Activated naive CD4-positive, alpha-beta T cell treated with anti-CD3 and anti-CD28 coated beads, Interleukin-2, amount 50 U/mL, for 24 hours (primary cell): ENCODE measurements around the gene DENND2A.
"Not testable (repeated sequence)": the region's sequence is repeated elsewhere in the genome, so short reads cannot be mapped to it uniquely, and the experiment has no call there.

Experiments
- H3K27ac Mint-ChIP-seq: one replicate; pipeline ENCODE4 v1.8.0; 2021; ENCODE audit warnings: mild to moderate bottlenecking, mixed read lengths
- H3K27me3 Mint-ChIP-seq: one replicate; pipeline ENCODE4 v1.8.0; 2021; ENCODE audit warnings: mixed read lengths
- H3K36me3 Mint-ChIP-seq: one replicate; pipeline ENCODE4 v1.8.0; 2021; ENCODE audit warnings: mixed read lengths
- H3K4me1 Mint-ChIP-seq: one replicate; pipeline ENCODE4 v1.8.0; 2021; ENCODE audit warnings: mixed read lengths
- H3K4me3 Mint-ChIP-seq: one replicate; pipeline ENCODE4 v1.8.0; 2021; ENCODE audit warnings: mild to moderate bottlenecking, mixed read lengths
- H3K9me3 Mint-ChIP-seq: one replicate; pipeline ENCODE4 v1.8.0; 2021; ENCODE audit warnings: mixed read lengths

DENND2A gene

DNA sequence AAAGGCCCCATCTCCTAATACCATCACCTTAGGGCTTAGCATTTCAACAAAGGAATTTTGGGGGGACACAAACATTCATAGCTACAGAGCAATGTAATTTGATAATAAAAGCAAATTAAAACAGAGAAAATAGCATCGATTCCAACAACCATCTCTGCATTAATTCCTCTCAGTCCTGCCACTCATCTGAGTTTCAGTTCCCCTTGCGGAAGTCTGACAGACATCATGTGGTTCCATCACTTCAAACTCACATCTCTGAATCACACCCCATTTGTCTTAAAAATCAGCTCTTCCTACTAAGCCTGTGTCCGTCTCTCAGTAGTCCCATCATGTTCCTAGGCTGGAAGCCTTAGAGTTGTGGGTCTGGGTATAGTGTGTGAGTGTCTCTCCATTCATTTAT lies 35.7 kb upstream of the DENND2A start:
- H3K4me1 Mint-ChIP-seq: peaks cover 44% of the 10 kb centered on the region
- H3K9me3 Mint-ChIP-seq: no peaks in the 10 kb centered on the region
- H3K27me3 Mint-ChIP-seq: no peaks in the 10 kb centered on the region
- H3K36me3 Mint-ChIP-seq: peaks cover 20% of the 10 kb centered on the region
- no peak overlapping the region for H3K4me3 Mint-ChIP-seq
- H3K27ac Mint-ChIP-seq: no peak overlapping the region

DNA sequence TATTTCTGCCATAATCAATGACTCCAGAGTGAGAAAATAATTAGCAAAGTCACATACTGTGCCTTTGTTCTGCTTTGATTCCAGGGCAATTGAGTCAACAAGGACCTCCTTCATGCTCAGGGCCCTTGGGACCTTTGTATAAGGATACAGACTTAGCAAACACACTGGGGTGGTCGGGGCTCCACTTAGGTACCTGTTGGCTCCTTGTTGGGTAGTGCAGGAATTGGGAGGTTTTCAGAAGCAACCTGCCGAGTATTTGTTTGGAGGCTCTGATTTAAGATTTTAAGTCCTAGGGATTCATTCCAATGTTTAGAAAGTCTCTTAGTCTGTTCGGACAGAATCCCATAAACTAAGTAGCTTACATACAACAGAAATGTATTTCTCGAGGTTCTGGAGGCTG lies 35.1 kb upstream of the DENND2A start:
- Mint-ChIP-seq H3K27ac (no peak overlapping the region), H3K27me3 (no peaks in the 10 kb centered on the region), H3K36me3 (peaks cover 17% of the 10 kb centered on the region), H3K9me3 (no peaks in the 10 kb centered on the region), H3K4me3 (no peak overlapping the region), H3K4me1 (peaks cover 44% of the 10 kb centered on the region)

DNA sequence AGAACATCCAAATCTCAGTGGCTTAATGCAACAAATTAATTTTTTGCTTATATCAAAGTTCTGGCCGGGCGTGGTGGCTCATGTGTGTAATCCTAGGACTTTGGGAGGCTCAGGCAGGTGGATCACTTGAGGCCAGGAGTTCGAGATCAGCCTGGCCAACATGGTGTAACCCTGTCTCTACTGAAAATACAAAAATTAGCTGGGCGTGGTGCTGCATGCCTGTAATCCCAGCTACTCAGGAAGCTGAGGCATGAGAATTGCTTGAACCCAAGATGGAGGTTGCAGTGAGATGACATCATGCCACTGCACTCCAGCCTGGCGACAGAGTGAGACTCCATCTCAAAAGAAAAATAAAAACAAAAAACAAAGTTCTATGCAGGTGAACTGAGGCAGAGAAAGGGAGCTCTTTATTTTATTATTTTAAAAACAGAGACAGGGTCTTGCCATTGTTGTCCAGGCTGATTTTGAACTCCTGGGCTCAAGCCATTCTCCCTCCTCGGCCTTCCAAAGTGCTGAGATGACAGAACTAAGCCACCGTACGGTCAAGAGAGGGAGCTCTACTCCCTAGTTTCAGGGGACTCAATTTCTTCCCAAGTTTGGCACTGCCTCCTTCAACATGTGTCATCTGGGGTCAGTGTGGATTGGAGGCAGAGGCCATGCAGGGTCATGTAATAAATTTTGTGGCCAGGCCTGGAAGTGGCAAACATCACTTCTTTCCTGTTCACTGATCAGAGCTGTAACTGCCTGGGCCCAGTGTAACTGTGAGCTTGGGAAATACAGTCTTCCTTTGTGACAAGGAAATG lies 34.5 kb upstream of the DENND2A start:
- Mint-ChIP-seq H3K4me3 (peak overlapping the region; percentile 76), H3K27ac (no peak overlapping the region)

DNA sequence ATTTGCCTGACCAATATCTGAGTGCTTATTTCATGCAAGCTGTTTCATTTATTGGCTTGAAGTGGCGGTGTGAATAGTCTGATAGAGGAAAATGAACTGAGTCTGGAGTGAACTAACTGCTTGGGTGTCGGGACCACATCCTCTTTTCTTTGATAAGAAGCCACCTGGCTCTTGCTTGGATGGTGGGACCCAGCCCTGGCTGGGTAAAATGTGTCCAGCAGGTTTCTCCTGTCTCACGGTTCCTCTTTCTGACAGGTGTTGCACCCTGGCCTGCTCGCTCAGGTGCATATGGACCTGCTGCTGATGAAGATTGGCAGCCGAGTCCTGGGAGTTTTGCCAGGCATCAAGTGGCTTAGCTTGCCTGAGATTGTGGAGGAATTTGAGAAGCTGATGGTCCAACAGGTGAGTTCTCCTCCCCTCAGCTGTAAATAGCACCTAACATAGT lies 33.8 kb upstream of the DENND2A start:
- Mint-ChIP-seq H3K4me3 (peak overlapping the region; percentile 76), H3K9me3 (no peaks in the 10 kb centered on the region), H3K27ac (no peak overlapping the region), H3K27me3 (no peaks in the 10 kb centered on the region), H3K4me1 (peaks cover 44% of the 10 kb centered on the region), H3K36me3 (peaks cover 13% of the 10 kb centered on the region)

More for the DNA sequence above, 34.5 kb upstream of the DENND2A start:
- H3K9me3 Mint-ChIP-seq: no peaks in the 10 kb centered on the region
- no peaks in the 10 kb centered on the region for H3K27me3 Mint-ChIP-seq
- peaks cover 44% of the 10 kb centered on the region for H3K4me1 Mint-ChIP-seq
- H3K36me3 Mint-ChIP-seq: peaks cover 16% of the 10 kb centered on the region

GRCh38 chr7:140673774-140674155 lies 33.2 kb upstream of the DENND2A start:
- Mint-ChIP-seq H3K36me3 (peaks cover 11% of the 10 kb centered on the region), H3K4me3 (peak overlapping the region; percentile 86), H3K4me1 (peaks cover 44% of the 10 kb centered on the region), H3K27ac (peak overlapping the region; percentile 83), H3K27me3 (no peaks in the 10 kb centered on the region), H3K9me3 (no peaks in the 10 kb centered on the region)

DNA sequence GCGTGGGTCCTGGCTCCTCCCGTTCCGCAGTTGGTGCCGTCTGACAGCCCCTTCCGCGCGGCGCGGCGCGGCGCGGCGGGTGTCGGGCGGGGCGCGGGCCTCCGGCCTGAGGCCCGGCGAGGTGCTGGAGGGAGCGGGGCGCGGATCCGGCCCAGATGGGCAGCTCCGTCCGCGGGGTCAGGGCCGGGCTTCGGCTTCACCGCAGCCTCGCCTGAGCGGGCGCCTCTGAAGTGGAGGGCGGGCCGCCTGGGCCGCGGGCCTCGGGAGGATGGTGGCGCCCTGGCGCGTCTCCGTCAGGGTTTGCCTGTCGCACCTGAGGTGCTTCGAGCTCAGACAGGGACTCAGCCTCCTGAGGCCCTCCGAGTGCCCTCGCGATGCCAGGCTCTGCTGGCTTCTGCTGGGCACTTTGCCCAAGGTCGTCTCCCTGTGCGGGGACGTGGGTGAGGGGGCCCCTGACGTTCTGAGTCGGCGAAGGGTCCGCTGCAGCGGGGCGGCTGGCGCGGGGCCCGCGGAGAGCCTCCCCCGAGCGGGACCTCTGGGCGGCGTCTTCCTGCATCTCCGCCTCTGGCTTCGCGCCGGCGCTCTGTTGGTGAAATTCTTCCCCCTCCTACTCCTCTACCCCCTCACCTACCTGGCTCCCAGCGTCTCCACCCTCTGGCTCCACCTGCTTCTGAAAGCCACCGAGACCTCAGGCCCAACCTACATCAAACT lies 32.6 kb upstream of the DENND2A start:
- Mint-ChIP-seq H3K27ac (peak overlapping the region; percentile 83), H3K27me3 (no peaks in the 10 kb centered on the region), H3K9me3 (no peaks in the 10 kb centered on the region), H3K36me3 (peaks cover 8% of the 10 kb centered on the region), H3K4me3 (peak overlapping the region; percentile 86), H3K4me1 (peaks cover 44% of the 10 kb centered on the region)

GRCh38 chr7:140672382-140673062 lies 31.9 kb upstream of the DENND2A start, which contains the start of gene ADCK2:
TSS of gene ADCK2 (plus strand) at chr7:140672945. CDS start at chr7:140673331, 386 bp downstream.
- no peaks in the 10 kb centered on the region for H3K27me3 Mint-ChIP-seq
- peaks cover 38% of the 10 kb centered on the region for H3K4me1 Mint-ChIP-seq
- no peaks in the 10 kb centered on the region for H3K9me3 Mint-ChIP-seq
- H3K36me3 Mint-ChIP-seq: peaks cover 2% of the 10 kb centered on the region
- H3K4me3 Mint-ChIP-seq: peak within 1 kb of the TSS; percentile 86
- H3K27ac Mint-ChIP-seq: peak within 1 kb of the TSS; percentile 83

- no peaks in the 10 kb centered on the region for H3K27me3 Mint-ChIP-seq
- peak overlapping the region; percentile 78 for H3K4me3 Mint-ChIP-seq
- no peaks in the 10 kb centered on the region for H3K36me3 Mint-ChIP-seq
- H3K9me3 Mint-ChIP-seq: no peaks in the 10 kb centered on the region
- H3K27ac Mint-ChIP-seq: no peak overlapping the region
- H3K4me1 Mint-ChIP-seq: peaks cover 37% of the 10 kb centered on the region
These were observed 31.4 kb upstream of the DENND2A start for GRCh38 chr7:140671966-140672365.

- Mint-ChIP-seq H3K27ac (no peak overlapping the region), H3K36me3 (peaks cover under 1% of the 10 kb centered on the region), H3K9me3 (no peaks in the 10 kb centered on the region), H3K4me3 (no peak overlapping the region), H3K4me1 (peaks cover 27% of the 10 kb centered on the region), H3K27me3 (no peaks in the 10 kb centered on the region)
These were observed 29.8 kb upstream of the DENND2A start for GRCh38 chr7:140670343-140670935.

- H3K27me3 Mint-ChIP-seq, H3K27ac Mint-ChIP-seq, H3K4me3 Mint-ChIP-seq, H3K36me3 Mint-ChIP-seq, H3K9me3 Mint-ChIP-seq: not testable (repeated sequence)
- H3K4me1 Mint-ChIP-seq: peaks cover 21% of the 10 kb centered on the region
These were observed 29.2 kb upstream of the DENND2A start for GRCh38 chr7:140669862-140670261.

DNA sequence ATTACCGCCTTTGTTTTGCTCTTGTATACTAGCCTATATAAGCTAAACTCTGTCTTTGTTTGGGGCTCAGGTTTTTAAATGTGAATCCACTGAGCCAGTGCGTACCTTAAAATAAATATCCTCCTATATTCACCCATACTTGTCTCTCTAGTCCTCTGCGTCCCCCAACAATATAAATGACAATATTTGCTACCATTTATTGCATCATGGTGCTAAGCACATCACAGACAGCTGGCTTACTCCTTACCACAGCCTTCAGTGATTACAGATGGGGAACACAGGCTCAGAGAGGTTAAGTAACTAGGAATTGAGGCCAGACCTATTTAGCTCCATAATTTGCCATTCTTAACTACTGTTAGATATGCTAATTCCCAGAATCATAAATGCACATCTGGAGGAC lies 28.7 kb upstream of the DENND2A start:
- H3K27ac Mint-ChIP-seq: no peak overlapping the region
- H3K36me3 Mint-ChIP-seq: peaks cover 2% of the 10 kb centered on the region
- H3K4me3 Mint-ChIP-seq: no peak overlapping the region
- H3K27me3 Mint-ChIP-seq: no peaks in the 10 kb centered on the region
- H3K9me3 Mint-ChIP-seq: no peaks in the 10 kb centered on the region
- peaks cover 16% of the 10 kb centered on the region for H3K4me1 Mint-ChIP-seq

GRCh38 chr7:140668641-140669040 lies 28.0 kb upstream of the DENND2A start:
- Mint-ChIP-seq H3K27ac (no peak overlapping the region), H3K36me3 (peaks cover 4% of the 10 kb centered on the region), H3K4me1 (peaks cover 9% of the 10 kb centered on the region), H3K9me3 (no peaks in the 10 kb centered on the region), H3K27me3 (no peaks in the 10 kb centered on the region), H3K4me3 (no peak overlapping the region)

- H3K27me3 Mint-ChIP-seq: no peaks in the 10 kb centered on the region
- no peak overlapping the region for H3K4me3 Mint-ChIP-seq
- H3K4me1 Mint-ChIP-seq: peaks cover 5% of the 10 kb centered on the region
These were observed 26.9 kb upstream of the DENND2A start for GRCh38 chr7:140667476-140667875.

GRCh38 chr7:140662938-140663337 lies 22.3 kb upstream of the DENND2A start:
- H3K9me3 Mint-ChIP-seq, H3K36me3 Mint-ChIP-seq, H3K27me3 Mint-ChIP-seq, H3K4me1 Mint-ChIP-seq, H3K4me3 Mint-ChIP-seq, H3K27ac Mint-ChIP-seq: not testable (repeated sequence)

More at GRCh38 chr7:140667476-140667875, 26.9 kb upstream of the DENND2A start:
- peaks cover 4% of the 10 kb centered on the region for H3K36me3 Mint-ChIP-seq
- no peak overlapping the region for H3K27ac Mint-ChIP-seq
- no peaks in the 10 kb centered on the region for H3K9me3 Mint-ChIP-seq

DNA sequence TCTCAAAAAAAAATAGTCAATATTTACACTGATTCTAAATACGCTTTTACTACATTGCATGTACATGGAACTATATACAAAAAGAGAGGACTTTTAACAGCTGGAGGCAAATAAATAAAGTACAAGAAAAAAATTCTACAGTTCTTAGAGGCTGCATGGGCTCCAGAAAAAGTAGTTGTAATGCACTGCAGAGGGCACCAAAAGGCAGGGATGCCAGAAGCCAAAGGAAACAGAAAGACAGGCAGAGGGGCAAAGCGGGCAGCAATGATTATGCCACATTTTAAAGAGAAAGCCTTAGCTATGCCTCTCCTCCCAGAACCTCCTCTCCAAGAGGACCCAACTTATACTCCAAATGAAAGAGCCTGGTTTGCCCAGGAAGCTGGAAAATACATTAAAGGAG lies 20.5 kb upstream of the DENND2A start:
- Mint-ChIP-seq H3K9me3 (no peaks in the 10 kb centered on the region), H3K4me3 (no peak overlapping the region), H3K36me3 (peaks cover 4% of the 10 kb centered on the region), H3K27me3 (no peaks in the 10 kb centered on the region), H3K4me1 (peaks cover 12% of the 10 kb centered on the region), H3K27ac (no peak overlapping the region)
